Measurements from ENCODE around the gene EVI5L. TPM values are rescaled to one million over a fixed set of nuclear protein-coding genes. Genes with fewer than 3 reads are reported as not detected.
A peak's percentile ranks its signal among the peaks of the same experiment; 100 is the strongest.

Gene EVI5L
- total and polyA plus RNA-seq, 9 donors = 5.1 to 15.9 (median 10.9) TPM

- no peaks in the 10 kb centered on the region for H3K9me3 ChIP-seq
- H3K4me1 ChIP-seq (ENCODE audit: insufficient read depth) = peaks cover 9% of the 10 kb centered on the region
- H3K27ac ChIP-seq = peak overlapping the region in 1 of 2 donors; percentile 76
- no peaks in the 10 kb centered on the region for H3K27me3 ChIP-seq
- peak overlapping the region; percentile 47 for H3K4me3 ChIP-seq
- WGBS, 3 donors = 1 to 8% (median 4%) methylated on average over 14 to 67 of the region's 67 CpGs
- no peak for TF ChIP-seq POLR2A (IDR thresholded peaks at IDR 0.05)
- TF ChIP-seq EP300 (IDR thresholded peaks at IDR 0.05) = no peak
- TF ChIP-seq, protein P1, sequence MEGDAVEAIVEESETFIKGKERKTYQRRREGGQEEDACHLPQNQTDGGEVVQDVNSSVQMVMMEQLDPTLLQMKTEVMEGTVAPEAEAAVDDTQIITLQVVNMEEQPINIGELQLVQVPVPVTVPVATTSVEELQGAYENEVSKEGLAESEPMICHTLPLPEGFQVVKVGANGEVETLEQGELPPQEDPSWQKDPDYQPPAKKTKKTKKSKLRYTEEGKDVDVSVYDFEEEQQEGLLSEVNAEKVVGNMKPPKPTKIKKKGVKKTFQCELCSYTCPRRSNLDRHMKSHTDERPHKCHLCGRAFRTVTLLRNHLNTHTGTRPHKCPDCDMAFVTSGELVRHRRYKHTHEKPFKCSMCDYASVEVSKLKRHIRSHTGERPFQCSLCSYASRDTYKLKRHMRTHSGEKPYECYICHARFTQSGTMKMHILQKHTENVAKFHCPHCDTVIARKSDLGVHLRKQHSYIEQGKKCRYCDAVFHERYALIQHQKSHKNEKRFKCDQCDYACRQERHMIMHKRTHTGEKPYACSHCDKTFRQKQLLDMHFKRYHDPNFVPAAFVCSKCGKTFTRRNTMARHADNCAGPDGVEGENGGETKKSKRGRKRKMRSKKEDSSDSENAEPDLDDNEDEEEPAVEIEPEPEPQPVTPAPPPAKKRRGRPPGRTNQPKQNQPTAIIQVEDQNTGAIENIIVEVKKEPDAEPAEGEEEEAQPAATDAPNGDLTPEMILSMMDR (IDR thresholded peaks at IDR 0.05) = peak; percentile 75 to 93 (median 91)
- H3K36me3 ChIP-seq = no peaks in the 10 kb centered on the region
- intact Hi-C loops (cut with DNase I) = no loop called here
- DNase-seq = peak; percentile 78 to 89 (median 83)
Measured at GRCh38 chr19:7868671-7869452, 38.8 kb downstream of the EVI5L start.

GRCh38 chr19:7869453-7869909 lies 39.5 kb downstream of the EVI5L start:
- H3K9me3 ChIP-seq = no peaks in the 10 kb centered on the region
- no peaks in the 10 kb centered on the region for H3K27me3 ChIP-seq
- H3K36me3 ChIP-seq = no peaks in the 10 kb centered on the region
- intact Hi-C loops (cut with DNase I) = no loop called here
- peak overlapping the region; percentile 47 for H3K4me3 ChIP-seq
- 1 to 3% (median 2%) methylated on average over 7 to 47 of the region's 47 CpGs for WGBS, 3 donors
- peaks cover 9% of the 10 kb centered on the region for H3K4me1 ChIP-seq (ENCODE audit: insufficient read depth)
- peak overlapping the region in 1 of 2 donors; percentile 76 for H3K27ac ChIP-seq
- TF ChIP-seq POLR2A (IDR thresholded peaks at IDR 0.05) (no peak), EP300 (IDR thresholded peaks at IDR 0.05) (no peak)
- TF ChIP-seq, protein P1 (IDR thresholded peaks at IDR 0.05) = no peak
- peak; percentile 79 to 91 (median 88) for DNase-seq

DNA sequence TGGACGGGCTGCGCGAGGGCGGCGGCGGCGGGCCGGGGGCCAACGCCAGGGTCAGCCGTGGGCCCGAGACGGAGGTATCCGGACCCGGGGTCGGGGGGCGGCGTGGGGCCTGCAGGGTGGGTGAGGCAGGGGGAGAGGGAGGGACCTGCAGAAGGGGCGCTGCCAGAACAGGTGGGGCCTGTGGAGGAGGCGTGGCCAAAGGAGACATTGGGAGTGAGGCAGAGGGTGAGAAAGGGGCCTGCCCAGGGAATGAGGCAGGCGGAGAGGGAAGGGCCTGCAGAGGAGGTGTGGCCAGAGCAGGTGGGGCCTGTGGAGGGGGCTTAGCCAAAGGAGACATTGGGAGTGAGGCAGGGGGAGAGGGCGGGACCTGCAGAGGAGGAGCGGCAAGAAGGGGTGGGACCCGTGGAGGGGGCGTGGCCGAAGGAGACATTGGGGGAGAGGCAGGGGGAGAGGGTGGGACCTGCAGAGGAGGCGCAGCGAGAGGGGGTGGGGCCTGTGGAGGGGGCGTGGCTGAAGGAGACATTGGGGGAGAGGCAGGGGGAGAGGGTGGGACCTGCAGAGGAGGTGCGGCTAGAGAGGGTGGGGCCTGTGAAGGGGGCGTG lies 40.0 kb downstream of the EVI5L start:
- Histone ChIP-seq H3K27me3 (no peaks in the 10 kb centered on the region), H3K4me3 (peak overlapping the region; percentile 47), H3K36me3 (no peaks in the 10 kb centered on the region), H3K27ac (peak overlapping the region in 1 of 2 donors; percentile 76), H3K4me1 (ENCODE audit: insufficient read depth) (peaks cover 9% of the 10 kb centered on the region), H3K9me3 (no peaks in the 10 kb centered on the region)
- TF ChIP-seq, protein P1 (IDR thresholded peaks at IDR 0.05) = no peak
- TF ChIP-seq POLR2A (IDR thresholded peaks at IDR 0.05) (no peak), EP300 (IDR thresholded peaks at IDR 0.05) (no peak)
- DNase-seq = peak; percentile 78 to 93 (median 86)
- intact Hi-C loops (cut with DNase I) = no loop called here
- 6 to 17% (median 9%) methylated on average over 24 to 30 of the region's 30 CpGs for WGBS, 3 donors

- Histone ChIP-seq H3K4me3 (no peak overlapping the region), H3K27me3 (no peaks in the 10 kb centered on the region), H3K36me3 (no peaks in the 10 kb centered on the region), H3K9me3 (no peaks in the 10 kb centered on the region), H3K27ac (no peak overlapping the region), H3K4me1 (ENCODE audit: insufficient read depth) (peaks cover 9% of the 10 kb centered on the region)
- no peak for TF ChIP-seq EP300 (IDR thresholded peaks at IDR 0.05)
- TF ChIP-seq, protein P1 (IDR thresholded peaks at IDR 0.05) = no peak
- no peak for TF ChIP-seq POLR2A (IDR thresholded peaks at IDR 0.05)
- 41 to 45% (median 41%) methylated on average over 11 of the region's 11 CpGs for WGBS, 3 donors
- DNase-seq = peak; percentile 66 to 90 (median 84)
- intact Hi-C loops (cut with DNase I) = no loop called here
Measured at GRCh38 chr19:7870571-7871436, 40.8 kb downstream of the EVI5L start.
